ENCODE data around the gene RBSN. TPM values are rescaled to one million over a fixed set of nuclear protein-coding genes. Genes with fewer than 3 reads are reported as not detected.

The RBSN gene
- total RNA-seq, 3 donors from 2014 or later (not counting 1 experiment from before 2014, with no cell fraction given) = 27.6 to 34.4 (median 29.4) TPM

DNA sequence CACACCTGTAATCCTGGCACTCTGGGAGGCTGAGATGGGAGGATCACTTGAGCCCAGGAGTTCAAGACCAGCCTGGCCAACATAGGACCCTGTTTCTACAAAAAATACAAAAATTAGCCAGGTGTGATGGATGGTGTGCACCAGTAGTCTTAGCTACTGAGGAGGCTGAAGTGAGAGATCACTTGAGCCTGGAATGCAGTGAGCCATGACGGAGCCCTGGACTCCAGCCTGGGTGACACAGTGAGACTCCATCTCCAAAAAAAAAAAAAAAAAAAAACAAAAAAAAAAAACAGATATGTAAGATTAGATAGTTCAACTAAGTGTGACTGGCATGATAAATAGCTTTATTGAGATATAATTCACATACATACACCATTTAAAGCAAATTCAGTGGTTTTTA, 9.7 kb downstream of the RBSN start:
- no peaks in the 10 kb centered on the region for H3K4me1 Mint-ChIP-seq
- no peaks in the 10 kb centered on the region for H3K9me3 ChIP-seq (ENCODE audit: control insufficient read depth, insufficient read depth, low read length)
- ATAC-seq (no peak), DNase-seq (no peak)
- TF ChIP-seq, protein P1, sequence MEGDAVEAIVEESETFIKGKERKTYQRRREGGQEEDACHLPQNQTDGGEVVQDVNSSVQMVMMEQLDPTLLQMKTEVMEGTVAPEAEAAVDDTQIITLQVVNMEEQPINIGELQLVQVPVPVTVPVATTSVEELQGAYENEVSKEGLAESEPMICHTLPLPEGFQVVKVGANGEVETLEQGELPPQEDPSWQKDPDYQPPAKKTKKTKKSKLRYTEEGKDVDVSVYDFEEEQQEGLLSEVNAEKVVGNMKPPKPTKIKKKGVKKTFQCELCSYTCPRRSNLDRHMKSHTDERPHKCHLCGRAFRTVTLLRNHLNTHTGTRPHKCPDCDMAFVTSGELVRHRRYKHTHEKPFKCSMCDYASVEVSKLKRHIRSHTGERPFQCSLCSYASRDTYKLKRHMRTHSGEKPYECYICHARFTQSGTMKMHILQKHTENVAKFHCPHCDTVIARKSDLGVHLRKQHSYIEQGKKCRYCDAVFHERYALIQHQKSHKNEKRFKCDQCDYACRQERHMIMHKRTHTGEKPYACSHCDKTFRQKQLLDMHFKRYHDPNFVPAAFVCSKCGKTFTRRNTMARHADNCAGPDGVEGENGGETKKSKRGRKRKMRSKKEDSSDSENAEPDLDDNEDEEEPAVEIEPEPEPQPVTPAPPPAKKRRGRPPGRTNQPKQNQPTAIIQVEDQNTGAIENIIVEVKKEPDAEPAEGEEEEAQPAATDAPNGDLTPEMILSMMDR (IDR thresholded peaks at IDR 0.05) = no peak
- no peak overlapping the region for H3K4me3 Mint-ChIP-seq
- peaks cover 56% of the 10 kb centered on the region for H3K36me3 ChIP-seq (ENCODE audit: control insufficient read depth, insufficient read depth, low read length)
- H3K4me3 ChIP-seq (ENCODE audit: low read length) = no peak overlapping the region
- H3K9me3 Mint-ChIP-seq = no peaks in the 10 kb centered on the region
- H3K27me3 Mint-ChIP-seq (ENCODE audit: low read depth in 2 of 2) = no peaks in the 10 kb centered on the region
- peaks cover 11% of the 10 kb centered on the region for H3K36me3 Mint-ChIP-seq
- no peak overlapping the region for H3K27ac Mint-ChIP-seq
- intact Hi-C loops (cut with micrococcal nuclease) = no loop called here
- H3K27me3 ChIP-seq (ENCODE audit: control insufficient read depth, insufficient read depth, low read length) = no peaks in the 10 kb centered on the region
- H3K27ac ChIP-seq (ENCODE audit: low read length) = no peak overlapping the region
- WGBS (ENCODE audit: insufficient coverage) = no CpG with 5 or more reads among the region's 1 CpG
- no peaks in the 10 kb centered on the region for H3K4me1 ChIP-seq (ENCODE audit: control insufficient read depth, insufficient read depth, low read length)

DNA sequence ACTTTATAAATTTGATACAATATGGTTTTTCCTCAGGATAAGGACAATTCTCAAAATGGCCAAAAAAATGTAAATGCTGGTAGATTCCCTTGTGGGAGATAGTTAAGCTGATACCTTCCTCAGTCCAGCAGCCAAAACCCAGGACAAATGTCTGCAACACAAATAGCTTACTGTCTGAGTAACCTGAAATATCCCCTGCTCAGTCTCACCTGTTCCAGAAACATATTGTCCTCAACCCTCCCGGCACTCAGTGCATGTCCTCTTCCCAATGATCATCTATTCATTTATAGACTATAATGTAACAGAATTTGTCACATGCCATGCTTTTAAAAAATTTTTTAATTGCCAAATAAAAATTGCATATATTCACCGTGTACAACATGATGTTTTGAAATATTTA, 12.2 kb downstream of the RBSN start:
- H3K36me3 ChIP-seq (ENCODE audit: control insufficient read depth, insufficient read depth, low read length) = peaks cover 68% of the 10 kb centered on the region
- H3K27me3 ChIP-seq (ENCODE audit: control insufficient read depth, insufficient read depth, low read length) = no peaks in the 10 kb centered on the region
- Mint-ChIP-seq H3K4me1 (no peaks in the 10 kb centered on the region), H3K27me3 (ENCODE audit: low read depth in 2 of 2) (no peaks in the 10 kb centered on the region), H3K9me3 (no peaks in the 10 kb centered on the region), H3K36me3 (peaks cover 11% of the 10 kb centered on the region), H3K4me3 (no peak overlapping the region), H3K27ac (no peak overlapping the region)
- intact Hi-C loops (cut with micrococcal nuclease) = no loop called here
- H3K4me3 ChIP-seq (ENCODE audit: low read length) = no peak overlapping the region
- TF ChIP-seq, protein P1 (IDR thresholded peaks at IDR 0.05) = no peak
- no peak overlapping the region for H3K27ac ChIP-seq (ENCODE audit: low read length)
- ATAC-seq (no peak), DNase-seq (no peak)
- no peaks in the 10 kb centered on the region for H3K9me3 ChIP-seq (ENCODE audit: control insufficient read depth, insufficient read depth, low read length)
- no peaks in the 10 kb centered on the region for H3K4me1 ChIP-seq (ENCODE audit: control insufficient read depth, insufficient read depth, low read length)
- WGBS (ENCODE audit: insufficient coverage) = 100% methylated on average over 2 of the region's 2 CpGs

DNA sequence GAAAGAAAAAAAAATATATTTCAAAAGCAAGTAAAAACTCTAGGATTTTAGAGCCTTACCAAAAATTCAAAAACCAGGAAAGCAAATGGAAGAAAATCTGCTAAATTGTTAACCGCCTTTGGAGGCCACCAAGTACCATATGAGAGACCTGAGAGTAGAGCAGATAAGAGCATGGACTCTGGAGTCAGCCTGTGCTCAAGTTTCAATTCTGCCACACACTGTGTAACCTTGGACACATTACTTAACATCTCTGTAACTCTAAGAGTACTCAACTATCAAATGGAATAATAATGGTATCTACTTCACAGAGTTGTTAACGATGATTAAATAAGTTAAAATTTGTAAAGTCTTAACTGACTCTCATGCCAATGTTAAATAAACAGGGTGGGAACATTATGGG, 12.7 kb downstream of the RBSN start:
- intact Hi-C loops (cut with micrococcal nuclease) = no loop called here
- WGBS (ENCODE audit: insufficient coverage) = 100% methylated on average over 1 of the region's 2 CpGs
- Histone ChIP-seq H3K4me1 (ENCODE audit: control insufficient read depth, insufficient read depth, low read length) (no peaks in the 10 kb centered on the region), H3K27me3 (ENCODE audit: control insufficient read depth, insufficient read depth, low read length) (no peaks in the 10 kb centered on the region), H3K27ac (ENCODE audit: low read length) (no peak overlapping the region), H3K4me3 (ENCODE audit: low read length) (no peak overlapping the region), H3K9me3 (ENCODE audit: control insufficient read depth, insufficient read depth, low read length) (no peaks in the 10 kb centered on the region), H3K36me3 (ENCODE audit: control insufficient read depth, insufficient read depth, low read length) (peaks cover 69% of the 10 kb centered on the region)
- Mint-ChIP-seq H3K27ac (no peak overlapping the region), H3K27me3 (ENCODE audit: low read depth in 2 of 2) (no peaks in the 10 kb centered on the region), H3K36me3 (peaks cover 11% of the 10 kb centered on the region), H3K4me1 (no peaks in the 10 kb centered on the region), H3K9me3 (no peaks in the 10 kb centered on the region), H3K4me3 (no peak overlapping the region)
- TF ChIP-seq, protein P1 (IDR thresholded peaks at IDR 0.05) = no peak
- ATAC-seq = no peak
- no peak for DNase-seq

DNA sequence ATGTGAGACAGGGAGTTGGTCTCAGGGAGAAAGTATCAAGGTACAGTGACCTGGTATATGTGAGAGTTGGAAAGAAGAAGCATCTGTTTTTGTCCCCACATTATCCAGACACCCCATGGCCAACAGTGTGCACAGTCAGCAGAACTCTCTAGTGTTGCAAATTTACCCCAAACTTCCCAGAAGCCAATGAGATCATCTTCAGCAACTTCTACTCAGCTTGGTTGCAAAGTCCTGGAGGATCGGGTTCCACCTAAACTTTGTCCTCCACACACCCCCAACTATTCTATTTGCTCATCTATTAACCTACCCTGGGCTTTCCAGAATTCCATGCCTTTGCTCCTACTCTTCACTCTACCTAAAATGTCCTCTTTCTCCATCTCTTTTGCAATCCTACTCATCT, 15.7 kb downstream of the RBSN start:
- WGBS (ENCODE audit: insufficient coverage) = 92% methylated on average over 1 of the region's 1 CpG
- intact Hi-C loops (cut with micrococcal nuclease) = no loop called here
- H3K9me3 Mint-ChIP-seq = no peaks in the 10 kb centered on the region
- peaks cover 80% of the 10 kb centered on the region for H3K36me3 ChIP-seq (ENCODE audit: control insufficient read depth, insufficient read depth, low read length)
- TF ChIP-seq, protein P1 (IDR thresholded peaks at IDR 0.05) = no peak
- ATAC-seq (no peak), DNase-seq (no peak)
- no peaks in the 10 kb centered on the region for H3K9me3 ChIP-seq (ENCODE audit: control insufficient read depth, insufficient read depth, low read length)
- no peak overlapping the region for H3K27ac Mint-ChIP-seq
- H3K27ac ChIP-seq (ENCODE audit: low read length) = no peak overlapping the region
- no peak overlapping the region for H3K4me3 ChIP-seq (ENCODE audit: low read length)
- no peaks in the 10 kb centered on the region for H3K27me3 Mint-ChIP-seq (ENCODE audit: low read depth in 2 of 2)
- peaks cover 26% of the 10 kb centered on the region for H3K36me3 Mint-ChIP-seq
- H3K27me3 ChIP-seq (ENCODE audit: control insufficient read depth, insufficient read depth, low read length) = no peaks in the 10 kb centered on the region
- no peaks in the 10 kb centered on the region for H3K4me1 ChIP-seq (ENCODE audit: control insufficient read depth, insufficient read depth, low read length)
- no peaks in the 10 kb centered on the region for H3K4me1 Mint-ChIP-seq
- no peak overlapping the region for H3K4me3 Mint-ChIP-seq
